NCI-H2029 (cell line): ENCODE data around the gene DNASE1L3.
"Not testable (repeated sequence)": the region's sequence is repeated elsewhere in the genome, so short reads cannot be mapped to it uniquely, and the experiment has no call there.

Source experiments
- DNase-seq: peaks from one replicate; lab custom pipeline; 2025; lab: John Stamatoyannopoulos, UW

DNASE1L3 gene, protein sequence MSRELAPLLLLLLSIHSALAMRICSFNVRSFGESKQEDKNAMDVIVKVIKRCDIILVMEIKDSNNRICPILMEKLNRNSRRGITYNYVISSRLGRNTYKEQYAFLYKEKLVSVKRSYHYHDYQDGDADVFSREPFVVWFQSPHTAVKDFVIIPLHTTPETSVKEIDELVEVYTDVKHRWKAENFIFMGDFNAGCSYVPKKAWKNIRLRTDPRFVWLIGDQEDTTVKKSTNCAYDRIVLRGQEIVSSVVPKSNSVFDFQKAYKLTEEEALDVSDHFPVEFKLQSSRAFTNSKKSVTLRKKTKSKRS

DNA sequence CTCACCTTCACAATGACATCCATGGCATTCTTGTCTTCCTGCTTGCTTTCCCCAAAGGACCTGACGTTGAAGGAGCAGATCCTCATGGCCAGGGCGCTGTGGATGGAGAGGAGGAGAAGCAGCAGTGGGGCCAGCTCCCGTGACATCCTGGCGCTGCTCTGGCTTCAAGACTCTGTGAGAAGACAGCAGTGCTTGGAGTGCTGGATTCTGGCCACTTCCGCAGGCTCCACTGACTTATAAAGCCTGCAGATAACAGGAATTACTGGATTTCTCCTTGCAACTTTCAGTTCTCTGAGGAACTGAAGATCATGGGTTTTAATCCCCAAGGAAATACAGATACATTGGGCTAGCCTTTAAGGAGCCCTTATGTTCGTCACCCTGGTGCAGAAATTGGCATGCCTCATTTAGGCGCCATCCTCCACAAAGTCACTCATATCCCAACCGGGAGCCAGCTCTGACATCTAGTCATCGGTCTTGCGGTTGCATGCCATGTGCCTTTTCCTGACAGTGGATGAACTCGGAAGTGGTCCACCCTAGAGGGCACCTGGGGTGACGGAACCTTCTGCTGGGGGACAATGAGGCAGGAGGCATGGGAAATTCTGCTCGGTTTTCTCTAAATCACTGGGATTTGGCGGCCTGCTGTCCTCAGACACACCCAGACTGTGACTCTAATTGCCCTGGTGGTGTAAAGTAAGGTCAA, at the start of gene DNASE1L3:
Gene DNASE1L3 (minus strand): TSS at position 212 of the 700 bp plus-strand sequence. CDS start 66 bp downstream, at position 146.
- no peak for DNase-seq

DNA sequence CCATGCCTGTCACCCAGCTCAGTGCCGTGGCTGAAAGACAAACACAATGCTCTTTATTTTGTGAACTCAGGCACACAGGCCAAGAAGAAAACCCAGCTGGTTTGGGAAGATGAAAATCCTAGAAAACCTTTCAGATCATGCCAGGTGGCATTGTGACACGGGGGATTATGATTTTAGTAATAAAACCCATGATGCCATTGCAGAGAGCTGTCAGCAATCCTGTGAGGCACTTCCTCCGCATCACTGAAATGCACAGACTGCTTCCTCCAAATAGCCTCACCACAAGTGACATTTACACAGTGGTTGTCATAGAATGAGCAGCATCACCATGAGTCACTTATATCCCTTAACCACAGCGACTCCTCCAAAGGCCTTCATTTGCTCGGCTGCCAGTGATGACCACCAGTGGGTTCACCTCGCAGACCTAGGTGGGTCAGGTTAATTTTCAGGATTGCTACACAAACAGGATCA, 49.5 kb upstream of the DNASE1L3 start:
- DNase-seq: no peak

DNA sequence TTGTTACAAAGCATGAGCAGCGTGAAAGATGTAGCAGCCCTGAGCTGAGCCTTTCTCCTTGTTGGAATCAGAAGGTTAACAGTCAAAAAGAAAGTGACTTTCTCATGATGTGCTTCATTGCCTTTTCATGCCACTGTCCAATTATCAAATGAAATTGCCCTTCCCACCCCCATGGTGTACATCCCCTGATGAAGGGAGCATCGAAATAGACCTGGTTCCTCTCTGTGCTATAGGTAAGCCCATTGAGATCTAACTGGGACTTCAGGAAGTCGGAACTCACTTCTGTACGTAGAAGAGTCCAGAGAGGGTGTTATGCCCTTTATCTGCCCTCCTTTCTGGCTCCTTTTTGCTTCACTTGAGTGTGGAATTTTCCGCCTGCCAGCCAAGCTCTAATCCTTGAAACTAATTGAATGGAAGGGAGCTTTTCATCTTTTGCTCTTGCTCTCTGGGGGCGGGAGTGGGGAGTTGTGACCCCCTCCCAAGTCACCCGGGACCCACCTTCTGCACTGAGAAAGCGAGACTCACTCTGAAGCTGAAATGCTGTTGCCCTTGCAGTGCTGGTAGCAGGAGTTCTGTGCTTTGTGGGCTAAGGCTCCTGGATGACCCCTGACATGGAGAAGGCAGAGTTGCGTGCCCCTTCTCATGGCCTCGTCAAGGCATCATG, 47.8 kb upstream of the DNASE1L3 start:
- no peak for DNase-seq

DNA sequence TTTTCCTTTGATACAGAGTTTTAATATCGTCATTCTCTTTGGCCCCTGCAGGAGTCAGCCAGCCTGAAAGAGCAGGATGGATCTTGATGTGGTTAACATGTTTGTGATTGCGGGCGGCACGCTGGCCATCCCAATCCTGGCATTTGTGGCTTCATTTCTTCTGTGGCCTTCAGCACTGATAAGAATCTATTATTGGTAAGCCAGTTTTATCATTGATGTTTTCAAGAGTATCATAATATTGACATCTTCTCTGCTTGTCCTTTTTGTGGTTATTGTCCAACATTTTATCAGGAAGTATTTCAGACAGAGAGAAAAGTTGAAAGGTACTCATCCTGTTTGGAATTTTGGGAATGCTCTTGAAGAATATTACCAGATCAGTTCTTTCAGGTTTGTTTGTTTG, 45.7 kb upstream of the DNASE1L3 start:
- no peak for DNase-seq

DNA sequence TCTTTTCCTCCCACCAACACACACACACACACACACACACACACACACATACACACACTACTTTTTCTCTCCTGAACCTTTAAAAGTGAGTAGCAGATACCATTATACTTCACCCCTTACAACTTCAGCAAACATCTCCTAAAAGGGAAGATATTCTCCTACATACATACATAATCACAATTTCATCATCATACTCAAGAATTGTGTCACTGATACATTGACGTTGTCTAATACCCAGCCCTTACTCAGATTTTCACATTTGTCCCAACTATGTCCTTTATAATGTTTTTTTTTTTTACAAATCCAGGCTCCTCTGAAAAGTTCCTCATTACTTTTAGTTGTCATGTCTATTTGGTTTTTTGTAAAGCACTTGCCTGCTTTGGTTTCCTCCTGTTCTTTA, 45.3 kb upstream of the DNASE1L3 start:
- DNase-seq: no peak

DNA sequence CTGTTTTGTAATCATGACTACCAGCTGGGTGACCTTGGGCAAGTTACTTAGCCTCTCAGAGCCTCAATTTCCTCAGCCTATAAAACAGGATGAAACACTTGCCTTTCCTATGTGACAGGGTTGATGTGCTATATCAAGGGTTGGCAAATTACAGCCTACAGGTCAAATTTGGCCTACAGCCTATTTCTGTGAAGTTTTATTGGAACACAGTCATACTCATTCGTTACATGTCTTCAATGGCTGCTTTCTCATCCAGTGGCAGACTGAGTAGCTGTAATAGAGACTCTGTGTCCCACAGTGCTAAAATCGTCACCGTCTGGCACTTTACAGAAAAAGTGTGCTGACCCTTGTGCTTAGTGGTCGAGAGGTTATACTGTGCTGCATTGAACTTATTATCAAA, 43.4 kb upstream of the DNASE1L3 start:
- DNase-seq: no peak

DNA sequence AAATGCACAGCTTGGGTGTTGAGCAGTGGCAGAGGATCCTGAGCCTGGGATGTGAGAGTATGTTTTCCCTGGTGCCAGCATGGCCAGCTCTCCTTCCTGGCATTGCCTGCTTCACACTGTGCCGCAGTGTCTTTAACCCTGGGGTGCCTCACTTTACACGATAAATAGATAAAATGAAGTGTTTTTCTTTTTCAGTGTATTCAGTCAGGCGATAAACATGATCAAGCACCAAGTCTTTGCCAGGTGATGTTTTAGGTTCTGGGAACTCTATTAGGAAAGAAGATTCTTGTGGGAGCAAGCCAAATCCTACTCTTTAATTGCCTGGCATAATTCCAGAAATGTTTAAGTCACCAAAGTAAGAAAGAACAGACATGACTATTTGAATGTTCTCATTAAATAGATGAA, 40.9 kb upstream of the DNASE1L3 start:
- DNase-seq: no peak

DNA sequence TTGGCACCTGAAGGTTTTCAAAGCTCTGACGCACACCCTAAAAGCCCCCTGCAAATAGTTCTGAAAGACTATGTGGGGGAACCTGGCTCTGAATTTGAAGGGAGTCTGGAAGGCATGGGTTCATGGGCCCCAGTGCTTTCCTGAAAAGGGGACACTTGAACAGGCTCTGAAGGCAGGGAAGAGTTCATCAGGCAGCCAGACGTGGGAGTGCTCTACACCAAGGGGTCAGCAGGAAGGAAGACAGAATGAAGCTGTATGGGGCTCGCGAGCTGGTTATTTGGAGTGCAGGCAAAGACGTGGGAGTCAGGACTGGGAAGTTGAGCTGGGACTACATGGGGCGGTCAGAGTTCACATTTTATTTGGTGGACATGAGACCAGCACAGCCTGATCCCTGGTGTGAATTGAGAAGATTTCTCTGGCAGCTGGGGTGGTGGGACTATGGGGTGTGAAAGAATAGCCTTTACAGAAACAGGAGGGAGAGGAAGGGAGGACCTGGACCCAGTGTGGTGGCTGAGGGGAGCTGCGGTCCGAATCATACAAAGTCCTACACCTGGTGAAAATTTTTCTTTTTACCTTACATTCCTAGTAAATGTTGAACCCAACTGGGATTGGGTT, 39.4 kb upstream of the DNASE1L3 start:
- DNase-seq: no peak

DNA sequence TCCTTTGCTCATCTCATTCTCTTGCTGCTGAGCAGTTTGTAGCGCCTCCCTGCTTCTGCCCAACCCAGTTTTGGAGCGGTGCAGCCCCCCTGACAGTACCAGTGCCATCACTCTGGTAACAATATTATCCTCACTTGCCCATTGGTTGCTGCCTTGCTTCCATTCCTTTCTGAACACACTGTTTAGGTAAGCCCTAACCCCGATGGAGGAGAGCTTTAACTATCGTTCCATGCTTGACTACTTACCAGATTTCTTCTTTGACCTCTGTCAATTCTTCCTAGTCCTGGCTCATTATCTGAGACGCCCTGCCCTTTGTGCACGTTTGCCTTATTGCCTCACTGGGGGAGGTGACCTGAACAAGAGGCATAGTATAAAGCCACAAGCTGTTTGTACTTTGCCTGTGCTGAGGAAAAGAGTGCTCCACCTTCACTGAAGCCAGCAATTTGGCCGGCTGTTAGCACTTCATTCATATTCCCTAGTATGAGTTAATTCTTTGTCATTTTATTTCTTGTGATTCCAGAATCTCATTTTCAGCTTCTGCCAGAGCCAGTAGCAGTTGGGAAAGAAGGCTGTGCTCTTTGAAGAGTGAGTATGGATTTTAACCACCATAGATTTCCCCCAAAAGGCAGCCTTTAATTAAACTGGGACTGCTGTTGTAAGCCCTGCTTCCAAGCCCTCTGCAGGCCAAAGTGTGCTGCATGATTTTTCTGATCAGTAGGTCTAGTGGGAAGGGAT, 38.8 kb upstream of the DNASE1L3 start:
- DNase-seq: no peak

DNA sequence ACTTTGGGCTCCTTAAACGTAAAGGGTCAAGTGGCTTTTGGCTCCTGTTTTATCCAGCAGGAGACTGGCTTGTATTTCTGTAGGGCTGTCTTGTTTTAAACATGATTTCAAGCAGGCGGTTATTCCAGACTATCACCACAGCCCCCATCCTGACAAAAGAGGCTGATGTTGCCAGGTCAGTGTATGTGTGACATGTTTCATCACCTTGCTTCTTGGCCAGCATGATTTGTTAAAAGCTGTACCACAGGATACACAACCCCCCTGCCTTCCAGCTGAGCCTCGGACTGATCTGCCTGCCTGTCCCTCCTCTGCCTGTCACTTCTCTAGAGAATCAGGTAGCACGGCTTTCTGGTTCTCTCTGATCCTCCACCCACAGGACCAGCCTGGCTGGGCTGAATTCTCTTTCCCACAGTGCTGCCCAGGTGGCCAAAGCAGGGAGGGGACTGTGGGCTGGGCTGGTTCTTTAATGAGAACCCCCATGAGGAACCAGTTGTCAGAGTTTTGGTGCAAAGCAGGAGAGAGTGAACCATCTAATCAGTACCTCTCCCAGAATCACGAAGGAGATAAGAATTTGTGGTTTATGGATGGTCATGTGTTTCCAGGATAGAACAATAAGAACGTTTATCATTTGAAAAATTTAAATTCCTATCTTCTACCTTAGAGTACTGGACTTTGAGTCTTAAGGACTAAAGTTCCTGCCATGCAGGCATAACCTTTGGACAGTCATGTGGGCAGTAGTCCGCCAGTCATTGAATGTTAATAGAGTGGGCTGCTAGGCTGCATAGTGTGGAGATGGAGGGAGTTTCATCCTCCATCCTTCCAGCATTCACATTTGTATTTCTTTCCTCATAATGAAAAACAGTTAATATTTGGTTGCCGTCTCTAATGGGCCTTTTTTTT, 35.6 kb upstream of the DNASE1L3 start:
- no peak for DNase-seq

DNA sequence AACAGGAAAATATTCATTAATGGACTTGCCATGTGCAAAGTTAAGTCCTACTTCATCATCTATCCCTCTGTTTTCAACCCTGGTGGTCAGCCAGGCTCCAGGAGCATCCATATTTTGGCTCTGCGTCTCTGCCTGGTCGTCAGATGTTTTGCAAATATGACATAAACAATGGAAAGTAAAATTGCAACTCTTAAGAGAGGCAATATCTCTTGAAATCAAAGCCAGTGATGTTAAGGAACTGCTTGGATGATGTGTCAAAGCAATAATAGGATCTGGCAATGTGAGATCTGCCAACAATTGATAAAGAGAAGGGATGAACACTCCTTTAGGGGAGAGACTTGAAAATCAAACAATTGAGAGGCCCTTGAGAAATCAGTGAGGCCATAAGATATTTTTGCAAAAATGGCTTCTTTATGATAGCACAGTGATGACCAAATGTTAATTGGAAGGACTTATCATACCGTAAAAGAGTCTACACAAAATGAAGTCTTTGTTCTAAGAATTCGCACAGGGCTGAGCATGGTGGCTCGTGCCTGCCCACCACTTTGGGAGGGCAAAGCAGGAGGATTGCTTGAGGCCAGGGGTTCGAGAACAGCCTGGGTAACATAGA, 33.3 kb upstream of the DNASE1L3 start:
- no peak for DNase-seq

DNA sequence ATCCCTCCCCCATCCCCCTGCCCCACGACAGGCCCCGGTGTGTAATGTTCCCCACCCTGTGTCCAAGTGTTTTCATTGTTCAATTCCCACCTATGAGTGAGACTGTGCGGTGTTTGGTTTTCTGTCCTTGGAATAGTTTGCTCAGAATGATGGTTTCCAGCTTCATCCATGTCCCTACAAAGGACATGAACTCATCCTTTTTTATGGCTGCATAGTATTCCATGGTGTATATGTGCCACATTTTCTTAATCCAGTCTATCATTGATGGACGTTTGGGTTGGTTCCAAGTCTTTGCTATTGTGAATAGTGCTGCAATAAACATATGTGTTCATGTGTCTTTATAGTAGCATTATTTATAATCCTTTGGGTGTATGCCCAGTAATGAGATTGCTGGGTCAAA, 32.1 kb upstream of the DNASE1L3 start:
- not testable (repeated sequence) for DNase-seq

DNA sequence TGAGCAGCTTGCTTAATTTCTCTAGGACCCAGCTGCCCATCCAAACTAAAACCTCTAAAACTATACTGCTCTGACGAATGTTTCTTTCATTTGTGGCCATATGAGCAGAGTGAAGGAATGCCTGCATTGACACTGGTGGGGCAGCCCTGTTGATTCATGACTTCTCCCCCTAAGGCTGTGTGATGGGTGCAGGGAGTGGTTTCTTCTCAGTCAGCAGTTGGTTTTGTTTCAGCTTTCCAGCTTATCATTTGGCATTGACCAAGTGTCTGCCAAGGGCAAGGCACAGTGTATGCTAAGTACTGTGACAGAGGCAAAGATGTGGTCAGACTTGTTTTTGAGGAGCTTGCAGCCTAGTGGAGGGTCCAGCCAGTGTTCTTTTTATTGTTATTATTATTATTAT, 31.6 kb upstream of the DNASE1L3 start:
- no peak for DNase-seq

DNA sequence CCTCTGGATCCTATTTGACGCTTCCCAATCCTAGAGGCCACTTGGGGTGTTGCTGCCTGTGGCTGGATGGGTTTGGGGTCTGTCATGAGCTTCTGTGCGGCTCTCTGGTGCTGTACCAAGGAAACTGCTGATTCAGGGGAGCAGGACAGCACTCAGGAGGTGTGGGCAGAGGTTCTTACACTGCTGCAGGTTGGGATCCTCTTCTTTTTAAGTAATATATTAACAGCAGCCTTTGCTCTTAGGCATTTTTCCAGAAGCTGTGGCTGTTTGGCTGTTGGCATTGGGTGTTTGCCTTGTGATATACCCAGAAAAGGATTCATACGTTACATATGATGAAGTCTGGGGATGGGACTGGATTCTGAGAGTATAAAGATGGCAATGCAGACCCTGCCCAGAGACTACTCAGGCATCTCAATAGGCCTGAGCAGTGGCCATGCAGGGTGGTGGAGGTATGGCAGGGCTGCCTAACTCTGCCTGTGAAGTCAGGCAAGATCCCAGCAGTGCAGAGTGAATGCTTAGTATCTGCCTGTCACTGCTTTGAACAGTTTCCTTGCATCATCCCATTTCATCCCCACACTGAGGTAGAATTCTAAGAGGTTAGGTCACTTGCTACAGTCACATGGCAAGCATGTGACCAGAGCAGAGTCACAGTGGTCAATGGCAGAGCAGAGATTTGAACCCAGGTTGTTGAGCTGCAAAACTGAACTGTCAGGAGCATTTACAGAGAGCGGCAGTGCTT, 30.7 kb upstream of the DNASE1L3 start:
- no peak for DNase-seq

DNA sequence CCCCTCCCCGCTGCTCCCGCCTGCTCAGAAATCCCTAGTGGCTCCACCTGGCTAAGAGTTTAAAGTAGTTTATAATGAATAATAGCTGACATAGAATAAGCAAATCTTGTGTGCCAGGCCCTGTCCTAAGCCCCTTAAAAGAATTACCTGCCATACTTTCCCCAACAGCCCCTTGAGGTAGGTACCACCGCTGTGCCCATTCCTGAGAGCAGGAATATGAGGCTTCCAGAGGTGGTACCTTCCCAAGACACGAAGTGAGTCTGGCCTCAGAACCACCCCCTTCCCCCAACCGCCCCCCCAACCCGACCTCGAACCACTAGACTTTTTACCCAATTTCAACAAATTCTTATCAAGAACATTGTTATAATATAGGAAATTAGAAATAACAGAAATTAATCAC, 28.1 kb upstream of the DNASE1L3 start:
- no peak for DNase-seq

DNA sequence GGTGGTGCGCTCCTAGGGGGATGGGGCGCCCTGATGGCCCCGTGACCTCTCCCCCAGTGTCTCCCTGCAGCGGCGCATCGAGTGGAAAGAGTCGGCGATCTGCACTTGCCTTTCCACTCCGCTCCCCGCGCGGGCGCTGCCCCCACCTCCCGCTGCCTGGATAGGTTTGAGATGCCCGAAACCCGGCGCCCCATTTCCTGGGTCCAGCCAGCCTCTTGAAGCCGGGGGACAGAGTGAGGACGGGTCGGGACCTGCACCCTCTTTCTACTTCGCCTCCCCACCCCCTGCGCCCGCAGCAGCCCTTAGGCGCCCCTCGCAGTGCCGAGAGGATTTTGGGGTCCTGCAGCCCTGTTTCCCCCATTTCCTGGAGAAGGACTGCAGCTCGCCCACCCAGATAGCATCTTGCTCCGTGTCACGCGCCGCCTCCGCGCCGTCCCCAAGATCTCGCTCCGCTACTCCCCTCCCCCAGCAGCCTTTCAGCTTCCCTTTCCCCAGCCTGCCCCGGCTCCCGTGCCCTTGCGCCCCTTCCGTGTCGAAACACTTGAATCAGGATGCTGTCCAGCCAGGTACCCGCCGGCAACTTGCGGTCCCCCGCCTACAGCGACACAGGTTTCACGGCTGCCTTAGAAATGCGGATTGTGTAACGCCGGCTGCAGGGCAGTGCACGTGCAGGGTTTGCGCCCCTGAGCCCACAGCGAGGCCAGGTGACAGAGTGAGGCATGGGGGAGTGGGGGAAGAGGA, 27.3 kb upstream of the DNASE1L3 start:
- DNase-seq: no peak

DNA sequence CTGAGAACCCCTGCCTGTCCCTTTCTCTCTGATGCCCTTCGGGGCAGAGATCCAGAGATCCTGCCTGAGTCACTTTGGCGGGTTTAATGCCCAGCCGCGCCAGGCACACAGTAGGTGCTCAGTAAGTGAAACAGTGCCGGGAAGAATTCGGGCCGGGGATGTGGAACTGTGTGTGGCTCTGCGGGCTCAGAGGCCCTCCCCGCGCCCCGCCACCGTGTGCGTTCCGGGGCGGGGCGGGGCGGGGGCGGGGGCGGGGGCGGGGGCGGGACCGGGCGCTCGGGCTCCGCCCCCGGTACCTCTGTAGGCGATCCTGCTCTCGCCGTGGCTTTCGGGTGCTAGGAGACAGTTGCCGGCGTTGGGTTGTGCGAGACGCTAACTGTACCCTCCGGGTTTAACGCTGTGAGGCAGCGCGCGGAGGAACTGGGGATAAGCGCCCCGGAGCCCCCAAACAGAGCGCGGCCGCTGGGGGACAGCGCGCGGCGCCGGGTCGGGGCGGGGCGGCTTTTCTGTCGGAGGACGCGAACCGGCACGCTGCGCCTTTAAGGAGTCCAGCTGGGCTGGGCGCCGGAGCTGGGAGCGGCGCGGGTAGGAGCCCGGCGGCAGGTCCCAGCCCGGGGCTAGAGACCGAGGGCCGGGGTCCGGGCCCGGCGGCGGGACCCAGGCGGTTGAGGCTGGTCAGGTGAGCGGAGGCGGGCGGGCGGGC, 26.6 kb upstream of the DNASE1L3 start, which contains the start of gene ABHD6:
Gene ABHD6 (plus strand): TSS at position 555 of the 703 bp plus-strand sequence. CDS start 18,795 bp downstream, outside the sequence.
- DNase-seq: no peak
